CD4-positive, alpha-beta T cell (primary cell): ENCODE measurements around the gene ALDH3A2. TPM values are rescaled to one million over a fixed set of nuclear protein-coding genes. Genes with fewer than 3 reads are reported as not detected.

Experiments
- ATAC-seq: fragments of 200-7000 bp; cut with Tn5 transposase; one replicate; pipeline ENCODE4 v1.10.0; 2022; ENCODE audit warnings: mild to moderate bottlenecking; ENCODE audit not compliant: poor library complexity
- CTCF ChIA-PET: fragments of 350-600 bp; sonication (Branson Sonifier 250); formaldehyde crosslinking; loops from one replicate; lab custom pipeline; 2021; ENCODE audit warnings: antibody characterized with exemption, inconsistent platforms; lab: Charles Lee
- POLR2A ChIA-PET: fragments of 350-600 bp; sonication (Branson Sonifier 250); formaldehyde crosslinking; loops from one replicate; lab custom pipeline; 2021; ENCODE audit warnings: antibody characterized with exemption, inconsistent platforms; lab: Charles Lee
- DNase-seq, 14 experiments: peaks; one replicate each; pipeline ENCODE4 v3.0.0-alpha.2; 2013 to 2020; ENCODE audit warnings: mixed read lengths in 2 of 14
- H3K27ac ChIP-seq, 2 donors: one replicate each; pipeline versions ENCODE4 v1.5.1 to v1.7.0; 2013; ENCODE audit warnings: low read length in 2 of 2, low read depth in 1 of 2, mild to moderate bottlenecking in 1 of 2
- H3K27me3 ChIP-seq, 2 experiments: 1 replicate in 1 of 2; 2 replicates in 1 of 2; pipeline versions ENCODE4 v1.6.1 to v1.7.0; 2013; ENCODE audit warnings: low read length in 2 of 2, control low read depth in 1 of 2, mild to moderate bottlenecking in 1 of 2, moderate library complexity in 1 of 2; ENCODE audit not compliant: insufficient read depth in 2 of 2, control insufficient read depth in 1 of 2
- H3K36me3 ChIP-seq: one replicate; pipeline ENCODE4 v1.6.1; 2013; ENCODE audit warnings: low read length, control low read depth; ENCODE audit not compliant: insufficient read depth
- H3K4me1 ChIP-seq: one replicate; pipeline ENCODE4 v1.6.1; 2013; ENCODE audit warnings: low read length, control low read depth; ENCODE audit not compliant: insufficient read depth
- H3K4me3 ChIP-seq: one replicate; pipeline ENCODE4 v1.5.1; 2013; ENCODE audit warnings: mild to moderate bottlenecking, low read length, moderate library complexity
- H3K9me3 ChIP-seq, 2 experiments: 1 replicate in 1 of 2; 2 replicates in 1 of 2; pipeline versions ENCODE4 v1.6.1 to v1.7.0; 2013; ENCODE audit warnings: low read length in 2 of 2, mild to moderate bottlenecking in 2 of 2, control low read depth in 1 of 2, moderate library complexity in 1 of 2; ENCODE audit not compliant: control insufficient read depth in 1 of 2, insufficient read depth in 1 of 2
- H3K27ac Mint-ChIP-seq: one replicate; pipeline ENCODE4 v1.8.0; 2020; ENCODE audit warnings: mixed read lengths
- H3K27me3 Mint-ChIP-seq: one replicate; pipeline ENCODE4 v1.8.0; 2021; ENCODE audit warnings: mixed read lengths
- H3K36me3 Mint-ChIP-seq: one replicate; pipeline ENCODE4 v1.8.0; 2021; ENCODE audit warnings: low read depth, mixed read lengths
- H3K4me1 Mint-ChIP-seq: one replicate; pipeline ENCODE4 v1.8.0; 2021; ENCODE audit warnings: low read depth, mixed read lengths
- H3K4me3 Mint-ChIP-seq: one replicate; pipeline ENCODE4 v1.8.0; 2020; ENCODE audit warnings: mild to moderate bottlenecking, mixed read lengths
- H3K9me3 Mint-ChIP-seq: one replicate; pipeline ENCODE4 v1.8.0; 2020; ENCODE audit warnings: mixed read lengths
- intact Hi-C, 2 experiments: fragments of 100-400 bp; cut with DNase I in 1 of 2; cut with micrococcal nuclease in 1 of 2; formaldehyde crosslinking; loops; one replicate each; pipeline versions ENCODE4 v1.15.1 to v1.9.0; 2023 to 2025; cut with DNase I, micrococcal nuclease
- total RNA-seq, 174 experiments: library from RNA in 2 of 174; stranded (reverse) in 2 of 174; gene quantifications; one replicate each; pipeline ENCODE4 v1.2.3 and lab custom pipeline; 2021 to 2026
- TF ChIP-seq, protein P1 (sequence below): fragments of 200-600 bp; IDR thresholded peaks from one replicate; pipeline ENCODE4 v1.8.0; 2022; ENCODE audit warnings: antibody characterized with exemption, mild to moderate bottlenecking

The ALDH3A2 gene
- total RNA-seq, 2 experiments from 2014 or later: 20.0 to 20.9 TPM

DNA sequence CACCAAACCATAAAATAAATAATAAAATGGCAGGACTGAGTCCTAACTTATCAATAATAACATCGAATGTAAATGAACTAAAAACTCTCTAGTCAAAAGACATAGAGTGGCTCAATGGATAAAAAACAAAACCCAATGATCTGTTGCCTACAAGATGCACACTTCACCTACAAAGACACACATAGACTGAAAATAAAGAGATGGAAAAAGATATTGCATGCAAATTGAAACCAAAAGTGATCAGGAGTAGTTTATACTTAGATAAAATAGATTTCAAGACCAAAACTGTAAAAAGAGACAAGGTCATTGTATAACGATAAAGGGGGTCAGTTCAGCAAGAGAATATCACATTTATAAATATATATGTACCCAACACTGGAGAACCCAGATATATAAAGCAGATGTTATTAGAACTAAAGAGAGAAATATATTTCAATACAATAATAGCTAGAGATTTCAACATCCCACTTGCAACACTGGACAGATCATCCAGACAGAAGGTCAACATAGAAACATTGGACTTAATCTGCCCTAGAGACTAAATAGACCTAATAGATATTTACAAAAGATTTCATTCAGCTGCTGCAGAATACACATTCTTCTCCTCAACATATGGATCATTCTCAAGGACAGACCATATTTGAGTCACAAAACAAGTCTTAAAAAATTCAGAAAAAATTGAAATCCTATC, 38.0 kb downstream of the ALDH3A2 start:
- no peaks in the 10 kb centered on the region for H3K4me1 ChIP-seq
- CTCF ChIA-PET: no interaction called here
- Mint-ChIP-seq H3K36me3 (peaks cover 4% of the 10 kb centered on the region), H3K27ac (no peak overlapping the region), H3K27me3 (no peaks in the 10 kb centered on the region), H3K4me1 (no peaks in the 10 kb centered on the region), H3K4me3 (no peak overlapping the region), H3K9me3 (no peaks in the 10 kb centered on the region)
- H3K27ac ChIP-seq: no peak overlapping the region
- no peak for DNase-seq
- H3K36me3 ChIP-seq: no peaks in the 10 kb centered on the region
- TF ChIP-seq, protein P1, sequence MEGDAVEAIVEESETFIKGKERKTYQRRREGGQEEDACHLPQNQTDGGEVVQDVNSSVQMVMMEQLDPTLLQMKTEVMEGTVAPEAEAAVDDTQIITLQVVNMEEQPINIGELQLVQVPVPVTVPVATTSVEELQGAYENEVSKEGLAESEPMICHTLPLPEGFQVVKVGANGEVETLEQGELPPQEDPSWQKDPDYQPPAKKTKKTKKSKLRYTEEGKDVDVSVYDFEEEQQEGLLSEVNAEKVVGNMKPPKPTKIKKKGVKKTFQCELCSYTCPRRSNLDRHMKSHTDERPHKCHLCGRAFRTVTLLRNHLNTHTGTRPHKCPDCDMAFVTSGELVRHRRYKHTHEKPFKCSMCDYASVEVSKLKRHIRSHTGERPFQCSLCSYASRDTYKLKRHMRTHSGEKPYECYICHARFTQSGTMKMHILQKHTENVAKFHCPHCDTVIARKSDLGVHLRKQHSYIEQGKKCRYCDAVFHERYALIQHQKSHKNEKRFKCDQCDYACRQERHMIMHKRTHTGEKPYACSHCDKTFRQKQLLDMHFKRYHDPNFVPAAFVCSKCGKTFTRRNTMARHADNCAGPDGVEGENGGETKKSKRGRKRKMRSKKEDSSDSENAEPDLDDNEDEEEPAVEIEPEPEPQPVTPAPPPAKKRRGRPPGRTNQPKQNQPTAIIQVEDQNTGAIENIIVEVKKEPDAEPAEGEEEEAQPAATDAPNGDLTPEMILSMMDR: no peak
- POLR2A ChIA-PET: no interaction called here
- no peaks in the 10 kb centered on the region for H3K27me3 ChIP-seq
- H3K4me3 ChIP-seq: no peak overlapping the region
- no peaks in the 10 kb centered on the region for H3K9me3 ChIP-seq
- no peak for ATAC-seq
- intact Hi-C loops: no loop called here

- no peaks in the 10 kb centered on the region for H3K36me3 ChIP-seq
- Mint-ChIP-seq H3K4me3 (no peak overlapping the region), H3K27me3 (no peaks in the 10 kb centered on the region), H3K4me1 (no peaks in the 10 kb centered on the region), H3K27ac (no peak overlapping the region), H3K9me3 (no peaks in the 10 kb centered on the region), H3K36me3 (no peaks in the 10 kb centered on the region)
- intact Hi-C loops: no loop called here
- no peak overlapping the region for H3K4me3 ChIP-seq
- DNase-seq (no peak), ATAC-seq (no peak)
- H3K27ac ChIP-seq: no peak overlapping the region
- no peaks in the 10 kb centered on the region for H3K4me1 ChIP-seq
- CTCF ChIA-PET: no interaction called here
- POLR2A ChIA-PET: no interaction called here
- no peaks in the 10 kb centered on the region for H3K9me3 ChIP-seq
- H3K27me3 ChIP-seq: no peaks in the 10 kb centered on the region
- TF ChIP-seq, protein P1: no peak
These were observed 53.7 kb downstream of the ALDH3A2 start for GRCh38 chr17:19702217-19702641.

GRCh38 chr17:19703106-19703827, 54.7 kb downstream of the ALDH3A2 start:
- no peak overlapping the region for H3K27ac ChIP-seq
- intact Hi-C loops: no loop called here
- no peaks in the 10 kb centered on the region for H3K9me3 ChIP-seq
- H3K36me3 Mint-ChIP-seq: no peaks in the 10 kb centered on the region
- TF ChIP-seq, protein P1: no peak
- H3K27ac Mint-ChIP-seq: no peak overlapping the region
- no peak overlapping the region for H3K4me3 Mint-ChIP-seq
- POLR2A ChIA-PET: no interaction called here
- no peaks in the 10 kb centered on the region for H3K9me3 Mint-ChIP-seq
- ATAC-seq (no peak), DNase-seq (no peak)
- H3K4me1 Mint-ChIP-seq: no peaks in the 10 kb centered on the region
- CTCF ChIA-PET: no interaction called here
- H3K36me3 ChIP-seq: no peaks in the 10 kb centered on the region
- H3K27me3 ChIP-seq: no peaks in the 10 kb centered on the region
- no peaks in the 10 kb centered on the region for H3K4me1 ChIP-seq
- H3K27me3 Mint-ChIP-seq: no peaks in the 10 kb centered on the region
- no peak overlapping the region for H3K4me3 ChIP-seq
